HG03521 (cell line): ENCODE measurements around the gene KRTAP10-5.
"Not testable (repeated sequence)": the region's sequence is repeated elsewhere in the genome, so short reads cannot be mapped to it uniquely, and the experiment has no call there.

Source experiments
- ATAC-seq: cut with Tn5 transposase; IDR thresholded peaks from one replicate; pipeline ENCODE4 v1.9.1; 2021; ENCODE audit warnings: mild to moderate bottlenecking, moderate library complexity; ENCODE audit not compliant: unreplicated experiment

KRTAP10-5 gene

DNA sequence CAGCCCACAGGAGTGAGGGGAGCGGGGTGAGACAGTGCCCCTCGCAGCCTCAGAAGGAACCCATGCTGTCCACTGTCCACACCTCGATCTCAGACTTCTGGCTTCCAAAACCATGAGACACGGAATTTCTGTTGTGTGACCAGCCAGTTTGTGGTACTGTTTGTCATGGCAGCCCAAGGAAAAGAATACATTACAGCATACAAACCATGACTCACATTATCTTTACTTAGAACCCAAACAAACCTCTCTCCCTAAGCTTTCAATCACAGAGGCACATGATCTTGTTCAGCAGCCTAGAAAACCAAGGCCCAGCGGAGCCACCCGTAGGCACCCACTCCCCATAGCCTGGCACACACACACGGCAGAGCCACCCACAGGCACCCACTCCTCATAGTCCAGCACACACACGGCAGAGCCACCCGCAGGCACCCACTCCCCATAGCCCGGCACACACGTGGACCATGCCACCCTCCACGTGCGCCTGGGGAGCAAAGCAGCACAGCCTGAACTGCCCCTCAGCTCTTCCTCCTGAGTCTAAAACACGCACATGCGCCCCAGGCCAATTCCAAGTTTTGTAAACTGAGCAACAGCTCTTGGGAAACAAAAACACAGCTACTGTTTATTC, 7.3 kb downstream of the KRTAP10-5 start:
- no peak for ATAC-seq

DNA sequence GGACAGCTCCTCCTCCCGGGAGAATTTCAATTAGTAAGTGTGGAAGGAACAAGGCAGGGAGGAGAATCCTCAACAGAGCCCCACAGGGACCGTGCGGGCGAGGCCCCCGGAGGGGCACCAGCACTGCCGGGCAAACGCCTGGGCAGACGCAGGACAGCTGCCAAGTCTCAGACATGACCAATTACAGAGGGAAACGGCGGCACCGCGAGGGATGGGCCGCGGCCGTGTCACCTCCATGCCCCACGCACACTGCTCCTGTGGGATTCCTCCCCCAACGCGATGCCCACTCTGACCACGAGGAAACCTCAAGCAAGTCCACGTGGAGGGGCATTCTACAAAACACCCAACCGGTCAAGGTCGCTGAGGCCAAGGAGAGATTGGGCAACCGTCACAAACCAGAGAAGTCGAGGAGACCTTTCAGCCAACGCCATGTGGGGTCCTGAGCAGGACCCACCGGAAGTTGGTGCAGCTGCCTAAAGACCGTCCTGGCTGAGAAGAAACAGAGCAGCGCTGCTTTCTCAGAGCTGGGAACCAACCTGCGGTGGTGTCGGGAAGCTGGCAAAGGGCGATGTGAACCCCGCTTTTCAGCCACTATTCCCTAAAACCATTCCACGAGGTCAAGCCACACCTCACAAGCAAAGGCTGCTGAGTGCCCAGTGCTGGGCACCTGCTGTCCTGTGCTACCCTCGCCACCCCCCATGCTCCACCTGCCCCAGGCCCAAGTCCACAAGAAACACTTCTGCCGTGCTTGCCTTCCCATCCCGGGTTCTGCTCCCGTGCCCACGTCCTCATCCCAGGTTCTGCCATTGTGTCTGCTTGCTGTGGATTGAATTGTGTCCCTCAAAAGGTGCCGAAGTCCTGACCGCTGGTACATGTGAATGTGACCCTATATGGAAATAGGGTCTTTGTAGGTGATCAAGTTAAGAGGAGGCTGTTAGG, 8.3 kb downstream of the KRTAP10-5 start:
- no peak for ATAC-seq

- no peak for ATAC-seq
Measured at GRCh38 chr21:44571296-44571695, 9.1 kb downstream of the KRTAP10-5 start.

GRCh38 chr21:44569861-44570517, 10.4 kb downstream of the KRTAP10-5 start:
- ATAC-seq = no peak

- ATAC-seq = no peak
Measured at GRCh38 chr21:44568667-44569556, 11.5 kb downstream of the KRTAP10-5 start.

DNA sequence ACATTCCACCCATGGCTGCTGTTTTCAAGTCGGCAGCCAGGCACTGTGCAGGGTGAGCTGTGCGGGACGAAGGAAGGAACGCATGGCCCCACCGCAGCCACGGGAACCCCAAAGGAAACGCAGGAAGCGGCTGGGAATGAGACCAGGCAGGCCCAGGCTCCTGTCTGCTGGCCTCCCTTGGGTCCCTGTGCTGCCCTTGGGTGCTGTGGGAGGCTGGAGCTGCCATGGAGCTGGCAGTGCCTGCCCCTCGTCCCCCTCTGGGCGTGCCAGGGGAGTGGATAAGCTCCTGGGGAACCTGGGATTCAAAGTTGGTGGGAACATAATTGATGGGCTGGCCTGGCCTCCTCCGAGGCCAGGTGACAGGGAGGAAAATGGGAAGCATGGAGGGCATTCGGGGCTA, 12.1 kb downstream of the KRTAP10-5 start:
- no peak for ATAC-seq

GRCh38 chr21:44567481-44568171, 12.8 kb downstream of the KRTAP10-5 start:
- ATAC-seq = no peak

GRCh38 chr21:44566403-44566802, 14.0 kb downstream of the KRTAP10-5 start:
- ATAC-seq = no peak

- ATAC-seq = no peak
Measured at GRCh38 chr21:44564886-44565598, 15.4 kb downstream of the KRTAP10-5 start.

DNA sequence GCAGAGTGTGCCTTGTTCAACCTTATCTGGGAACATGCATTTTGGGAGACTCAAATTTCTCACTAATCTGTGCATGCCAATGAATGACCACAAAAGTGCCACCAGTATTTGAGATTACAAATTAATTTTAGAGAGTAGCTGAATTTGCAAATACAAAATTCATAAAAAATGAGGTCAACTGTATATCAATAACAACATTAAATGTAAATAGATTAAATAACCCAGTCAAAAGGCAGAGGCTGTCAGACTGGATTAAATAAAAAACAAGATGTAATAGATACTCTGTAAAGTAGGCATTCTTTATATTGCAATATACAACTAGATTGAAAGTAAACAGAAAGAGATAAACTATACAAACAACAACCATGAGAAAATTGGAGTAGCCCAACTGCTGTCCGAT, 16.3 kb downstream of the KRTAP10-5 start:
- ATAC-seq = no peak

GRCh38 chr21:44558695-44559094, 21.7 kb downstream of the KRTAP10-5 start, which contains the start of gene KRTAP10-3:
TSS of gene KRTAP10-3 (minus strand) at chr21:44558795. CDS start at chr21:44558715, 80 bp downstream.
- ATAC-seq = no peak

DNA sequence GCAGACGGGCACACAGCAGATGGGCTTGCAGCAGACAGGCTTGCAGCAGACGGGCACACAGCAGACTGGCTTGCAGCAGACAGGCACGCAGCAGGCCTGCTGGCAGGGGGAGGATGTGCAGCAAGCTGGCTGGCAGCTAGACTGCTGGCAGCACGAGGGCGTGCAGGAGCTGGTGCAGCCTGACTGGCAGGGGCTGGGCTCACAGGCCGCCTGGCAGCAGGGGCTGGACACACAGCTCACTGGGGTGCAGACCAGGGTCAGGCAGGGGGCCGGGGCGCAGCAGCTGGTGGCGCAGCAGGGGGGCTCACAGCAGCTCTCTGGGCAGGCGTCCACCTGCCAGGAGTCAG, 22.1 kb downstream of the KRTAP10-5 start:
- ATAC-seq = not testable (repeated sequence)

DNA sequence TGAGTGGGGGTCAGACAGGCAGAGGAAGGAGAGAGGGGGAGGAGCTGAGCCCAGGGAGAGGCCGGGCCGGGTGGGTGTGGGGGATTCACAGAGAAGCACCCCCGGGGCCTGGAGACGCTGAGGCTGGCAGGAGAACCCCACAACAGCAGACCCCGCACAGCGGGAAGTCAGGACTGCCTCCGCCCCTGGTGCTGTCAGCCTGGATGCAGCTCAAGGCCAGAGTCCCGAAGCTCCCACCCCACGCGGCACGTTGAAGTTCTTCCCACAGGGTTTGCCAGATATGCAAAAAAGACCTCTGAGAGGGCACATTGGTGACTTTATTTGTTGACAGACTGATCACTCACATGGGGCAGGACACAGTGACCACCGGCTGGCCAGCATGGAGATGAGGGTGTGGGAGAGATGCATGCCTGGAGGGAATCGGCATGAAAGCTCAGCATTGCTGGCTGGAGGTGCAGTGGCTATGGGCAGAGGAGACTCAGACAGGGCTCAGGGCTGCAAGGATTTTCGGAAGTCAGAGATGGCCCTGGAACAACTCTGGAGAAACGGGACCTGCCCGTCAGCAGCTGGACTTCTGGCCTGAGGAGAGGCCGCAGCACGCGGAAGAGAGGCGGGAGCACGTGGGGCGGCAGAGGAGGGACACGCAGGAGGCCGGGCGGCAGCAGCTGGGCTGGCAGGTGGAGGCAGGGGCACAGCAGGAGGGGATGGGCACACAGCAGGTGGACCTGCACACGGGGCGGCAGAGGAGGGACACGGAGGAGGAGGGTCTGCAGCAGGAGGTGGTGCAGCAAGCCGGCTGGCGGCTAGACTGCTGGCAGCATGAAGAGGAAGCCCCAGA, 22.7 kb downstream of the KRTAP10-5 start:
- no peak for ATAC-seq

DNA sequence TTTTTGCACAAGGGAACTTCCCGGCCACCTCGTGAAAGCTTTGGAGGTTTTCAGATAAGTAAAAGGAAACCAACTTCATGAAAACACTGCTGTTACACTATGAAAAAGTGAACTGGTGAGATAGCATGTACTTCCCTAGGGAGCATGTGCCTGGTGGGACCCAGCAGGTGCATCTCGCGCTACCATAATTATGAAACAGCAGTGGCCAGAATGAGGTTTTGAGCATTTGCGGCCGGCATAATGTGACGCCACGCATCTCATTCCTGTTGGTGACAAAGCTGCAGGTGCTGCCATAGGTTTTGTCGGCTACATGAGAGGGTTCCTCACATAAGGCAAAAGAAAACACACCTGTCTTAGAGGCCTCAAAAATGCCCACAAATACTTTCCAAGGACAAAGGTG, 23.5 kb downstream of the KRTAP10-5 start:
- no peak for ATAC-seq

GRCh38 chr21:44555200-44555875, 25.1 kb downstream of the KRTAP10-5 start:
- no peak for ATAC-seq

GRCh38 chr21:44552681-44553080, 27.7 kb downstream of the KRTAP10-5 start:
- no peak for ATAC-seq

GRCh38 chr21:44552136-44552535, 28.3 kb downstream of the KRTAP10-5 start:
- ATAC-seq = no peak

DNA sequence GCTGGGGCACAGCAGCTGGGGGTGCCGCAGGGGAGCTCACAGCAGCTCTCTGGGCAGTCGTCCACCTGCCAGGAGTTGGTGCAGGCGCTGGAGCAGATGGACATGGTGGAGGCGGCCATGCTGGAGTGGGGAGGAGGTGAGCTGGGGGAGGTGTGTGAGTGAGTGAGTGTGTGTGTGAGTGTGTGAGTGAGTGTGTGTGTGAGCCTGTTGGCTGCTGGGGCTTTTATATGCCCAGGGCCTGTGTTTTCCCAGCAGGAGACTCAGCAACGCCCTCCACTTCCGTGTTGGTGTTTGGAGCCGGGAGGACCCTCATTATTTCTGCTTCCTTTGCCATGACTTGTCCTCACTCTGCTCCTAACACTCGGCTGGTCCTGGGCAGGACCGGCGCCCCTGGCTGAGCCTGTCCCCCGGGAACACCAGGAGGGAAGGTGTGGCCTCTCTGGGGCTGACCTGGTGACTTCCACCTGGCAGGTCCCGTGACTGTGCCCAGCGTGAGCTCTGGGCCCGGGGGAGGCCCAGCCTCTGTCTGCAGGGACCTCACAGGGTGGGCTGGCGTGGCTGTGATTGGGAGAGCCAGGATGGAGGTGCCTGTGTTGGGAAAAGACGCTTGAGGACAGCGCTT, 29.0 kb downstream of the KRTAP10-5 start, which contains the start of gene KRTAP10-2:
KRTAP10-2 (minus strand) TSS at position 166 of the 622 bp plus-strand sequence; CDS start at position 119, 47 bp downstream.
- no peak for ATAC-seq
